Right cardiac atrium (tissue), 5 donors: ENCODE measurements around the gene KIF25. TPM values are rescaled to one million over a fixed set of nuclear protein-coding genes. Genes with fewer than 3 reads are reported as not detected.

ENCODE experiments used
- ATAC-seq, 2 donors: fragments of 200-7000 bp; cut with Tn5 transposase; one replicate each; pipeline versions ENCODE4 v1.8.0 to v1.9.1; 2020; ENCODE audit warnings: moderate library complexity in 2 of 2, mild to moderate bottlenecking in 1 of 2
- DNase-seq, 3 donors: peaks; one replicate each; pipeline ENCODE4 v3.0.0-alpha.2; 2020
- H3K27ac ChIP-seq: one replicate; pipeline ENCODE4 v1.5.1; 2013; ENCODE audit warnings: mild to moderate bottlenecking, low read length, control low read depth, moderate library complexity
- H3K27me3 ChIP-seq: one replicate; pipeline ENCODE4 v1.6.1; 2013; ENCODE audit not compliant: control insufficient read depth, insufficient read depth
- H3K4me1 ChIP-seq: one replicate; pipeline ENCODE4 v1.6.1; 2013; ENCODE audit warnings: low read length; ENCODE audit not compliant: control insufficient read depth, insufficient read depth
- H3K4me3 ChIP-seq: one replicate; pipeline ENCODE4 v1.5.1; 2013; ENCODE audit warnings: low read length, control low read depth
- H3K9me3 ChIP-seq: one replicate; pipeline ENCODE4 v1.6.1; 2013; ENCODE audit warnings: low read length; ENCODE audit not compliant: control insufficient read depth
- WGBS: extraction: QIAGEN DNeasy Blood & Tissue Kit; methylation state at CpG from one replicate; pipeline ENCODE4 v1.1.7; 2013; 5-methylcytosine and 5-hydroxymethylcytosine counted together
- intact Hi-C, 4 donors: fragments of 100-400 bp; cut with DNase I; formaldehyde crosslinking; loops; one replicate each; pipeline versions ENCODE4 v1.11.0 to v1.14.0; 2022 to 2023
- polyA plus RNA-seq: library from polyadenylated mRNA; stranded (reverse); fragments of 200-250 nt; gene quantifications from one replicate; pipeline ENCODE4 v1.2.3, GENCODE V29; 2013
- total RNA-seq, 4 donors: library from RNA; stranded (reverse); fragmentation: NEBNext Ultra II Directional; extraction: Animal tissue kit (Norgen Biotek cat#: 25700); gene quantifications; one replicate each; pipeline ENCODE4 v1.2.1, GENCODE V29; 2021
- donor health status: healthy with polysubstance abuse.
- donor health status: DM: no; HTN: yes; CAD: no.
- donor health status: DM: no; HTN: no; CAD: no.
- donor health status: DM: no; HTN: yes; CAD: no; lungs with severe emphysema.
- donor health status: DM: yes; HTN: yes; CAD: no.

Gene KIF25
- total and polyA plus RNA-seq, 5 donors, result 0.25 to 0.29 TPM; not detected in 3

GRCh38 chr6:168039849-168040248 is 42.4 kb downstream of the KIF25 start:
- H3K9me3 ChIP-seq, result no peaks in the 10 kb centered on the region
- H3K4me1 ChIP-seq, result no peaks in the 10 kb centered on the region
- no peak overlapping the region for H3K27ac ChIP-seq
- no peaks in the 10 kb centered on the region for H3K27me3 ChIP-seq
- intact Hi-C loops, result loop anchor here in 1 of 4 donors (10.0 kb wide), 1 partner anchor 105 kb away; no protein-coding TSS in a partner anchor
- 87% methylated on average over 13 of the region's 13 CpGs for WGBS
- ATAC-seq, result no peak
- DNase-seq, result peak in 2 of 3 donors; percentile 35 to 56
- no peak overlapping the region for H3K4me3 ChIP-seq

GRCh38 chr6:168040856-168041496 is 43.5 kb downstream of the KIF25 start:
- H3K4me3 ChIP-seq, result no peak overlapping the region
- 92% methylated on average over 15 of the region's 15 CpGs for WGBS
- H3K27ac ChIP-seq, result no peak overlapping the region
- no peak for ATAC-seq
- DNase-seq, result peak in 1 of 3 donors; percentile 25
- intact Hi-C loops, result no loop called here
- no peaks in the 10 kb centered on the region for H3K4me1 ChIP-seq
- no peaks in the 10 kb centered on the region for H3K27me3 ChIP-seq
- no peaks in the 10 kb centered on the region for H3K9me3 ChIP-seq

- Histone ChIP-seq H3K9me3 (no peaks in the 10 kb centered on the region), H3K27ac (no peak overlapping the region), H3K27me3 (no peaks in the 10 kb centered on the region), H3K4me1 (no peaks in the 10 kb centered on the region), H3K4me3 (no peak overlapping the region)
- intact Hi-C loops, result no loop called here
- DNase-seq, result peak in 2 of 3 donors; percentile 35 to 40
- ATAC-seq, result no peak
- 84% methylated on average over 15 of the region's 15 CpGs for WGBS
These were observed 44.5 kb downstream of the KIF25 start for GRCh38 chr6:168041928-168042327.

GRCh38 chr6:168042426-168043192 is 45.1 kb downstream of the KIF25 start:
- H3K27ac ChIP-seq, result no peak overlapping the region
- DNase-seq, result peak in 1 of 3 donors; percentile 19
- no peaks in the 10 kb centered on the region for H3K27me3 ChIP-seq
- ATAC-seq, result peak in 1 of 2 donors; percentile 10
- no peak overlapping the region for H3K4me3 ChIP-seq
- H3K4me1 ChIP-seq, result no peaks in the 10 kb centered on the region
- 96% methylated on average over 29 of the region's 29 CpGs for WGBS
- H3K9me3 ChIP-seq, result no peaks in the 10 kb centered on the region
- intact Hi-C loops, result no loop called here

GRCh38 chr6:168043193-168043847 is 45.8 kb downstream of the KIF25 start:
- WGBS, result 91% methylated on average over 17 of the region's 17 CpGs
- no peaks in the 10 kb centered on the region for H3K9me3 ChIP-seq
- no peaks in the 10 kb centered on the region for H3K27me3 ChIP-seq
- H3K4me3 ChIP-seq, result no peak overlapping the region
- H3K4me1 ChIP-seq, result no peaks in the 10 kb centered on the region
- ATAC-seq (no peak), DNase-seq (peak in 1 of 3 donors; percentile 39)
- no peak overlapping the region for H3K27ac ChIP-seq
- intact Hi-C loops, result no loop called here

- ATAC-seq (no peak), DNase-seq (peak in 1 of 3 donors; percentile 23)
- no peak overlapping the region for H3K27ac ChIP-seq
- no peaks in the 10 kb centered on the region for H3K27me3 ChIP-seq
- no peaks in the 10 kb centered on the region for H3K9me3 ChIP-seq
- no peaks in the 10 kb centered on the region for H3K4me1 ChIP-seq
- intact Hi-C loops, result no loop called here
- WGBS, result 93% methylated on average over 21 of the region's 21 CpGs
- H3K4me3 ChIP-seq, result no peak overlapping the region
These were observed 46.5 kb downstream of the KIF25 start for GRCh38 chr6:168043848-168044415.

GRCh38 chr6:168044521-168045130 is 47.2 kb downstream of the KIF25 start:
- H3K27ac ChIP-seq, result no peak overlapping the region
- intact Hi-C loops, result no loop called here
- DNase-seq, result no peak

GRCh38 chr6:168045141-168045691 is 47.7 kb downstream of the KIF25 start:
- H3K27ac ChIP-seq, result no peak overlapping the region
- no peak overlapping the region for H3K4me3 ChIP-seq
- no peaks in the 10 kb centered on the region for H3K4me1 ChIP-seq
- intact Hi-C loops, result no loop called here
- DNase-seq (no peak), ATAC-seq (peak in 1 of 2 donors; percentile 39)
- no peaks in the 10 kb centered on the region for H3K27me3 ChIP-seq
- H3K9me3 ChIP-seq, result no peaks in the 10 kb centered on the region
- 88% methylated on average over 19 of the region's 19 CpGs for WGBS

More at GRCh38 chr6:168044521-168045130, 47.2 kb downstream of the KIF25 start:
- no peaks in the 10 kb centered on the region for H3K4me1 ChIP-seq
- ATAC-seq, result no peak
- H3K9me3 ChIP-seq, result no peaks in the 10 kb centered on the region
- H3K27me3 ChIP-seq, result no peaks in the 10 kb centered on the region
- 94% methylated on average over 28 of the region's 28 CpGs for WGBS
- H3K4me3 ChIP-seq, result no peak overlapping the region

GRCh38 chr6:168045706-168046620 is 48.5 kb downstream of the KIF25 start:
- no peak overlapping the region for H3K27ac ChIP-seq

More at GRCh38 chr6:168045706-168046620, 48.5 kb downstream of the KIF25 start:
- intact Hi-C loops, result no loop called here
- Histone ChIP-seq H3K9me3 (no peaks in the 10 kb centered on the region), H3K4me3 (no peak overlapping the region), H3K4me1 (no peaks in the 10 kb centered on the region), H3K27me3 (no peaks in the 10 kb centered on the region)
- 51% methylated on average over 20 of the region's 20 CpGs for WGBS
- DNase-seq (no peak), ATAC-seq (peak in 1 of 2 donors; percentile 11)
